Measurements from ENCODE around the gene SMIM14.

GRCh38 chr4:39526765-39527295 lies 111.8 kb downstream of the SMIM14 start:
- no peak for TF ChIP-seq CTCF (IDR thresholded peaks at IDR 0.05 in 4 of 5, conservative IDR thresholded peaks at IDR 0.05 in 1 of 5)
- TF ChIP-seq POLR2A (IDR thresholded peaks at IDR 0.05): no peak

All from gastrocnemius medialis (tissue), 4 donors.